Prostate gland (tissue), 2 donors: ENCODE results near the gene SLC35A3. TPM values are rescaled to one million over a fixed set of nuclear protein-coding genes. Genes with fewer than 3 reads are reported as not detected.

Experiments used
- DNase-seq: peaks from one replicate; pipeline ENCODE4 v3.0.0-alpha.2; 2019; ENCODE audit warnings: low spot score
- H3K27ac ChIP-seq, 2 donors: fragments of 200-600 bp; sonication (generic); 2 replicates each; pipeline ENCODE4 v1.5.1; 2017 to 2019
- H3K27me3 ChIP-seq: fragments of 200-600 bp; sonication (generic); replicated peaks from 2 replicates; pipeline ENCODE4 v1.5.1; 2019; ENCODE audit not compliant: insufficient read depth
- H3K36me3 ChIP-seq, 2 donors: fragments of 200-600 bp; sonication (generic); 1 replicate in 1 of 2; 2 replicates in 1 of 2; pipeline versions ENCODE4 v1.5.1 to v1.8.1; 2017 to 2019
- H3K4me1 ChIP-seq: fragments of 200-600 bp; sonication (generic); replicated peaks from 2 replicates; pipeline ENCODE4 v1.5.1; 2019
- H3K4me3 ChIP-seq, 2 donors: fragments of 200-600 bp; sonication (generic); 2 replicates each; pipeline ENCODE4 v1.5.1; 2017 to 2019
- H3K9me3 ChIP-seq: fragments of 200-600 bp; sonication (generic); 2 replicates; pipeline ENCODE4 v1.5.1; 2017
- CTCF ChIP-seq, 4 experiments: fragments of 200-600 bp in 2 of 4; fragments of 450-650 bp in 2 of 4; sonication (generic) in 2 of 4; IDR thresholded peaks; 1 replicate in 3 of 4; 2 replicates in 1 of 4; pipeline ENCODE4 v1.5.1; 2016 to 2019; ENCODE audit warnings: antibody characterized with exemption in 4 of 4, mild to moderate bottlenecking in 2 of 4, moderate library complexity in 2 of 4
- POLR2A ChIP-seq: fragments of 450-650 bp; IDR thresholded peaks from one replicate; pipeline ENCODE4 v1.6.1; 2016; ENCODE audit warnings: antibody characterized with exemption, mild to moderate bottlenecking
- POLR2AphosphoS5 ChIP-seq: sonication (generic); formaldehyde crosslinking; IDR thresholded peaks from one replicate; pipeline ENCODE4 v1.6.1; 2017; ENCODE audit warnings: antibody characterized with exemption
- WGBS: methylation state at CpG from one replicate; pipeline ENCODE4 v1.1.5; 2018; 5-methylcytosine and 5-hydroxymethylcytosine counted together
- intact Hi-C: fragments of 100-400 bp; cut with DNase I; formaldehyde crosslinking; loops from one replicate; pipeline ENCODE4 v1.14.2; 2022
- total RNA-seq, 2 donors: library from RNA; depleted of rRNA; stranded (reverse); fragments of >200 nt; gene quantifications; one replicate each; pipeline ENCODE4 v1.1.0, GENCODE V29; 2016

The SLC35A3 gene
- 10 to 100 TPM; 32.0 to 79.5 TPM for total RNA-seq

DNA sequence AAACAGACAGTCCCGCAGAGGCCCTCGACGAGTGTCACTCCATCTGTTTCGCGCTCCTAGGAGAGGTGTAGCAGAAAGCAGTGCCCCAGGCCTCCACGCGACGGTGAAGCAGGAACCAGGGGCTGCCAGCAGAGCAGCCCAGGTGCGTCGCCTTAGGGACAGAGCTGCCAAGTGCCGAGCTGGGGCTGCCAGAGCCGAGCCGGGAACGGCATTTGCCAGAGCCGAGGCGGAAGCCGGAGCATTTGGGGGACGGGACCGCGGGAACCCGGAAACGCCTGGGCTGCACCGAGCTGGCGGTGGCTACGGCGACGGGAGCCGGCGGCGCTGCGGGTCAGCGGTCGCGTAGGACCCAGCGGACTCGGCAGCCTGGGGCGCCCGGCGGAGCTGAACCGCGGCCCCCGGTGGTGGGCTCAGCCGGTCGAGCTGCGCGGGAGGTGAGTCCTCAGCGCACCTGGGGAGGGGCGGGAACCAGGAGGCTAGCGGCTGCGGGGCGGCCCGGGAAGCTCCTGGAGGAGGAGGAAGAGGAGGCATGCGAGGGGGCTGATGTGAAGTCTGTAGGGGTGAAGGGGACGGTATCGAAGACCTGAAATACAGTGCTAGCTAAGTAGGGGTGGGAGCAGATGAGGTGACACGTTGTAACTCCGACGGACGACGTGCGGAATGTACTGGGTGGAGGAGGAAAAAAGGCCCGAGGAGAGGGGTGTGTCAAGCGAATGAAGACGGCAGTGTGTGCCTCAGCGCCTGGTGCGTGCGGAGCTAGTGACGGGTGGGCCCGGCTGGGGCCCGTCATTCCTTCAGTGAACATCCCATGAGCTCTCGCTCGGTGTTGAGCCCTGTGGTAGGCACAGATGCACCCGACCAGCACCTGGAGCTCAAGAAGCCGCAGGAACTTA lies at the start of gene SLC35A3:
TSS of gene SLC35A3 (plus strand) at position 268 of the 893 bp plus-strand sequence. CDS start 23,559 bp downstream, outside the sequence.
- Histone ChIP-seq H3K27ac (peak within 1 kb of the TSS; percentile 88 to 90), H3K27me3 (no peaks in the 10 kb centered on the region), H3K9me3 (no peaks in the 10 kb centered on the region), H3K36me3 (no peaks in the 10 kb centered on the region), H3K4me1 (peaks cover 3% of the 10 kb centered on the region), H3K4me3 (peak within 1 kb of the TSS; percentile 83 to 87)
- intact Hi-C loops: no loop called here
- under 1% methylated on average over 56 of the region's 74 CpGs for WGBS
- TF ChIP-seq POLR2A (peak; percentile 39), POLR2AphosphoS5 (peak; percentile 55), CTCF (IDR thresholded peaks at IDR 0.05) (no peak)
- DNase-seq: peak; percentile 76

DNA sequence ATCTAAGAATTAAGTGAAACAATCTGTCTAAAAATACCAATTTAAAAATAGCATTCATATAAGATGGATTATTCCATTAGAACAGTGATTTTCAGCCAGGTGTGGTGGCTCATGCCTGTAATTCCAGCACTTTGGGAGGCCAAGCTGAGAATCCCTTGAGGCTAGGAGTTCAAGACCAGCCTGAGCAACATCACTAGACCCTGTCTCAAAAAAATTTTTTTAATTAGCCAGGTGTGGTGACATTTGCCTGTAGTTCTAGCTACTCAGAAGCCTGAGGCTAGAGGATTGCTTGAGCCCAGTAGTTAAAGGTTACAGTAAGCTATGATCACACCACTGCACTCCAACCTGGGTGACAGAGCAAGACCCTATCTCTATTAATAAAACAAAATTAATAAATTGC lies 35.0 kb upstream of the SLC35A3 start:
- TF ChIP-seq POLR2A (no peak), CTCF (IDR thresholded peaks at IDR 0.05) (no peak), POLR2AphosphoS5 (no peak)
- Histone ChIP-seq H3K27ac (no peak overlapping the region), H3K36me3 (no peaks in the 10 kb centered on the region), H3K4me1 (no peaks in the 10 kb centered on the region), H3K9me3 (no peaks in the 10 kb centered on the region), H3K27me3 (no peaks in the 10 kb centered on the region), H3K4me3 (no peak overlapping the region)
- DNase-seq: no peak
- intact Hi-C loops: no loop called here

- Histone ChIP-seq H3K9me3 (no peaks in the 10 kb centered on the region), H3K4me1 (no peaks in the 10 kb centered on the region), H3K27ac (no peak overlapping the region), H3K36me3 (no peaks in the 10 kb centered on the region), H3K4me3 (no peak overlapping the region), H3K27me3 (no peaks in the 10 kb centered on the region)
- no peak for DNase-seq
- 88% methylated on average over 1 of the region's 1 CpG for WGBS
- TF ChIP-seq POLR2A (no peak), CTCF (IDR thresholded peaks at IDR 0.05) (no peak), POLR2AphosphoS5 (no peak)
- intact Hi-C loops: no loop called here
Measured at GRCh38 chr1:99935534-99935933, 34.3 kb upstream of the SLC35A3 start.

- Histone ChIP-seq H3K4me1 (no peaks in the 10 kb centered on the region), H3K27me3 (no peaks in the 10 kb centered on the region), H3K4me3 (no peak overlapping the region), H3K9me3 (no peaks in the 10 kb centered on the region), H3K27ac (no peak overlapping the region), H3K36me3 (no peaks in the 10 kb centered on the region)
- intact Hi-C loops: no loop called here
- DNase-seq: no peak
- no peak for TF ChIP-seq POLR2A
- TF ChIP-seq CTCF (IDR thresholded peaks at IDR 0.05): no peak
- no peak for TF ChIP-seq POLR2AphosphoS5
- 95% methylated on average over 3 of the region's 3 CpGs for WGBS
Measured at GRCh38 chr1:99936071-99936470, 33.7 kb upstream of the SLC35A3 start.

GRCh38 chr1:99942723-99943122 lies 27.1 kb upstream of the SLC35A3 start:
- Histone ChIP-seq H3K4me1 (no peaks in the 10 kb centered on the region), H3K27me3 (no peaks in the 10 kb centered on the region), H3K27ac (no peak overlapping the region), H3K4me3 (no peak overlapping the region), H3K9me3 (no peaks in the 10 kb centered on the region), H3K36me3 (no peaks in the 10 kb centered on the region)
- WGBS: 86% methylated on average over 1 of the region's 1 CpG
- DNase-seq: no peak
- intact Hi-C loops: no loop called here
- TF ChIP-seq CTCF (IDR thresholded peaks at IDR 0.05) (no peak), POLR2AphosphoS5 (no peak), POLR2A (no peak)
